Gastrocnemius medialis (tissue), 4 donors: ENCODE data around the gene SRRM2. TPM values are rescaled to one million over a fixed set of nuclear protein-coding genes. Genes with fewer than 3 reads are reported as not detected.

ENCODE experiments used
- ATAC-seq, 2 donors: fragments of 150-250 bp; one replicate each; pipeline ENCODE4 v1.9.1; 2016
- DNase-seq, 2 donors: peaks; one replicate each; pipeline ENCODE4 v3.0.0-alpha.2; 2019
- H3K27ac ChIP-seq, 4 donors: fragments of 200-600 bp; sonication (generic); 1 replicate in 1 of 4; 2 replicates in 3 of 4; pipeline ENCODE4 v1.5.1; 2016 to 2018; ENCODE audit warnings: mild to moderate bottlenecking in 2 of 4, moderate library complexity in 1 of 4
- H3K27me3 ChIP-seq, 3 donors: fragments of 200-600 bp; sonication (generic) in 2 of 3; 1 replicate in 1 of 3; 2 replicates in 2 of 3; pipeline versions ENCODE4 v1.5.1 to v1.6.0; 2016 to 2019; ENCODE audit warnings: mild to moderate bottlenecking in 1 of 3, moderate library complexity in 1 of 3
- H3K36me3 ChIP-seq, 2 donors: fragments of 200-600 bp; sonication (generic) in 1 of 2; one replicate each; pipeline ENCODE4 v1.5.1; 2017 to 2018
- H3K4me1 ChIP-seq, 2 donors: fragments of 200-600 bp; sonication (generic) in 1 of 2; one replicate each; pipeline ENCODE4 v1.5.1; 2016 to 2017; ENCODE audit warnings: mild to moderate bottlenecking in 2 of 2
- H3K4me3 ChIP-seq, 4 donors: fragments of 200-600 bp; sonication (generic) in 3 of 4; 1 replicate in 1 of 4; 2 replicates in 3 of 4; pipeline ENCODE4 v1.5.1; 2016 to 2019; ENCODE audit warnings: mild to moderate bottlenecking in 2 of 4
- H3K9me3 ChIP-seq, 3 donors: fragments of 200-600 bp; sonication (generic) in 2 of 3; 1 replicate in 1 of 3; 2 replicates in 2 of 3; pipeline ENCODE4 v1.5.1; 2016 to 2019
- CTCF ChIP-seq, 5 experiments: fragments of 450-650 bp in 3 of 5; fragments of 200-600 bp in 2 of 5; sonication (generic) in 2 of 5; IDR thresholded peaks in 4 of 5; conservative IDR thresholded peaks in 1 of 5; 1 replicate in 4 of 5; 2 replicates in 1 of 5; pipeline ENCODE4 v1.5.1; 2016 to 2019; ENCODE audit warnings: antibody characterized with exemption in 5 of 5, mild to moderate bottlenecking in 3 of 5, moderate library complexity in 3 of 5
- POLR2A ChIP-seq, 2 donors: fragments of 450-650 bp; IDR thresholded peaks; one replicate each; pipeline ENCODE4 v1.6.1; 2017; ENCODE audit warnings: antibody characterized with exemption in 2 of 2, mild to moderate bottlenecking in 2 of 2, moderate library complexity in 2 of 2
- in situ Hi-C, 4 donors: fragments of 200-750 bp; cut with MboI; loops; one replicate each; pipeline versions ENCODE4 v1.15.0 to v1.8.0; 2017; ENCODE audit warnings: low sequenced_read_pairs in 4 of 4
- intact Hi-C: fragments of 100-400 bp; cut with DNase I; formaldehyde crosslinking; loops from one replicate; pipeline ENCODE4 v1.15.1; 2023; ENCODE audit warnings: low total_unique reads
- total RNA-seq, 4 donors: library from RNA; depleted of rRNA; stranded (reverse); fragments of >200 nt; gene quantifications; one replicate each; pipeline versions ENCODE4 v1.1.0 to v1.2.3, GENCODE V29; 2016

Gene SRRM2
- total RNA-seq, 4 donors from 2014 or later: 151 to 205 (median 164) TPM

DNA sequence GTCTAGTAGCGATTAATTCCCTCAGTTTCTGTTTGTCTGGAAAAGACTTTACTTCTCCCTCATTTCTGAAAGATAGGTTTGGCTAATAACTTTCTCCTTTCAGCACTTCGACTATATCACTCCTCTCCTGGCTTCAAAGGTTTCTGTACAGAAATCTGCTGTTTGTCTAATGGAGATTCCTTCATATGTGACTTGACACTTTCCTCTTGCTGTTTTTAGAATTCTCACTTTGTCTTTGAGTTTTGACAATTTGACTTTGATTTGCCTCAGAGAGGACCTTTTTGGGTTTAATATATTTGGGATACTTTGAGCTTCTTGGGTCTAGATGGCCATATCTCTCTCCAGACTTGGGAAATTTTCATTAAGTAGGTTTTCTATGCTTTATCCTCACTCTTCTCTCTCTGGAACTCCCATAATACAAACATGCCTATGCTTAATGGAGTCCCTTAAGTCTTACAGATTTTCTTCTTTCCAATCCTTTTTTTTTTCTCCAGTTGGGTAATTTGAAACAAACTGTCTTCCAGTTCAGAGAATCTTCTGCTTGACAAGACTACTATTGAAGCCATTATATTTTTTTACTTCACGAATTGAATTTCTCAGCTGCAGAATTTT lies 56.8 kb downstream of the SRRM2 start:
- in situ Hi-C loops: no loop called here
- peaks cover 0 to 10% of the 10 kb centered on the region in 2 donors for H3K4me1 ChIP-seq
- ATAC-seq (no peak), DNase-seq (no peak)
- TF ChIP-seq CTCF (IDR thresholded peaks at IDR 0.05 in 4 of 5, conservative IDR thresholded peaks at IDR 0.05 in 1 of 5) (no peak), POLR2A (IDR thresholded peaks at IDR 0.05) (no peak)
- no peaks in the 10 kb centered on the region for H3K36me3 ChIP-seq
- intact Hi-C loops: no loop called here
- no peak overlapping the region for H3K27ac ChIP-seq
- peaks cover 0 to 1% (median 0%) of the 10 kb centered on the region in 3 donors for H3K9me3 ChIP-seq
- H3K4me3 ChIP-seq: no peak overlapping the region
- H3K27me3 ChIP-seq: peaks cover 0 to 7% (median 0%) of the 10 kb centered on the region in 3 donors

- in situ Hi-C loops: no loop called here
Observed at GRCh38 chr16:2810651-2811050, 58.2 kb downstream of the SRRM2 start.

GRCh38 chr16:2811703-2812471 lies 59.4 kb downstream of the SRRM2 start:
- Histone ChIP-seq H3K27ac (no peak overlapping the region), H3K27me3 (peaks cover 0 to 3% (median 3%) of the 10 kb centered on the region in 3 donors), H3K9me3 (no peaks in the 10 kb centered on the region), H3K36me3 (no peaks in the 10 kb centered on the region), H3K4me1 (peaks cover 0 to 10% of the 10 kb centered on the region in 2 donors), H3K4me3 (no peak overlapping the region)
- in situ Hi-C loops (no loop called here), intact Hi-C loops (no loop called here)
- DNase-seq: no peak
- TF ChIP-seq POLR2A (IDR thresholded peaks at IDR 0.05): no peak
- TF ChIP-seq CTCF (IDR thresholded peaks at IDR 0.05 in 4 of 5, conservative IDR thresholded peaks at IDR 0.05 in 1 of 5): no peak
- no peak for ATAC-seq

More at GRCh38 chr16:2810651-2811050, 58.2 kb downstream of the SRRM2 start:
- intact Hi-C loops: no loop called here
- no peaks in the 10 kb centered on the region for H3K36me3 ChIP-seq
- TF ChIP-seq CTCF (IDR thresholded peaks at IDR 0.05 in 4 of 5, conservative IDR thresholded peaks at IDR 0.05 in 1 of 5) (no peak), POLR2A (IDR thresholded peaks at IDR 0.05) (no peak)
- H3K27ac ChIP-seq: no peak overlapping the region
- peaks cover 0 to 10% of the 10 kb centered on the region in 2 donors for H3K4me1 ChIP-seq
- H3K9me3 ChIP-seq: no peaks in the 10 kb centered on the region
- peaks cover 0 to 3% (median 0%) of the 10 kb centered on the region in 3 donors for H3K27me3 ChIP-seq
- DNase-seq (no peak), ATAC-seq (no peak)
- H3K4me3 ChIP-seq: no peak overlapping the region

DNA sequence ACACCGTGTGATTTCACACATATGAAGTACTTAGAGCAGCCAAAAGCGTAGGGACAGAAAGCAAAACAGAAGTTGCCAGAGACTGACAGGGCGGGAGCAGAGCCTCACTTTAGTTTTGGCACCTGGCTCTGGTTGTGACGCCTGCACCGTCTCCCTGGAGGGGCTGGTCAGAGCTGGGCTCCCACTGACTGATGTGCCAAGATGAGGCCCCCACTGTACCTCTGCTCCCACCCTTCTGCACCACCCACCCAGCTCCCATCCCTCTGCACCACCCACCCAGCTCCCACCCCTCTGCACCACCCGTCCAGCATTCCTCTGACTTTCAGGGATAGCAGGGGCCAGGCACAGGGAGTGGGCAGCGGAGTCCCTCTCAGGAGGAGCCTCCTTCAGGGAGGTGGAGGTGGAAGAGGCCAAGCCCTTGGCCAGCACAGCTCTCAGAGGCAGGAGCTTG lies 61.4 kb downstream of the SRRM2 start:
- H3K9me3 ChIP-seq: no peaks in the 10 kb centered on the region
- ATAC-seq (no peak), DNase-seq (no peak)
- intact Hi-C loops: no loop called here
- in situ Hi-C loops: no loop called here
- TF ChIP-seq CTCF (IDR thresholded peaks at IDR 0.05 in 4 of 5, conservative IDR thresholded peaks at IDR 0.05 in 1 of 5) (no peak), POLR2A (IDR thresholded peaks at IDR 0.05) (no peak)
- H3K4me3 ChIP-seq: no peak overlapping the region
- peaks cover 0 to 10% of the 10 kb centered on the region in 2 donors for H3K4me1 ChIP-seq
- H3K27me3 ChIP-seq: peaks cover 0 to 8% (median 3%) of the 10 kb centered on the region in 3 donors
- no peak overlapping the region for H3K27ac ChIP-seq
- H3K36me3 ChIP-seq: no peaks in the 10 kb centered on the region
